Measurements from ENCODE around the gene TANGO2.

TANGO2 gene

DNA sequence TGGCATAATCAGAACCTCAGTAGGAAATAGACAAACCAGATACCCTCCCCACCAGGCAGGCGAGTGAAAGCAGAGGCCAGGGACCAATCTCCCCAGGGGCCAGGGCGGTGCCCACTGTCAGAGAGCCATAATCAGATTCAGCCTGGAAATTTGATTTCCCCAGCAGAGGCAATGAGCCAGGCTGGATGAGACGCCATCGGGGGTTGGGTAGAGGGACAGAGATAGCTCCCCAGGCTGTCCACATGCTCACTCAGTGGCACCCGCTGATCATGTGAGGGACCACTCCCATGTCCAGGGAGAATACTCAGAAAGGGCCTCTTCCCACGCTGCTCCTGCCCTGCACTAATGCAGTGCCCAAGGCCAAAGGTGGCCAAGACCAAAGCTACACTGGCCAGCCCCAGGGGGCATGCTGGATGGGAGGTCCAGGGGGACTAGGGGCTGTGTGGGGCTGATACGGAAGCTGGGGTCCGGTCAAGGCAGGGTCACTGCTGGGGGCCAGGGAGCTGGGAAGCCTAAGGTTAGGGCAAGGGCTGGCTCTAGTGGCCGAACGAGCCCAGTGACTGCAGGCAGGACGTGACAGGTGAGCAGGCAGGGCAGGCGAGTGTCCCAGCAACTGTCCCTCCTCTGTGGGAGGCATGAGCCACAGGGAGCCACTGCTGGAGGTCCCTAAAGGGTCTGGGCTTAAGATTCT lies 24.1 kb upstream of the TANGO2 start:
- no peak for DNase-seq (ENCODE audit: low read depth)

GRCh38 chr22:19997561-19998231 lies 23.2 kb upstream of the TANGO2 start:
- DNase-seq (ENCODE audit: low read depth), result no peak

- DNase-seq (ENCODE audit: low read depth), result no peak
These were observed 22.5 kb upstream of the TANGO2 start for GRCh38 chr22:19998232-19998951.

- DNase-seq (ENCODE audit: low read depth), result no peak
These were observed 21.7 kb upstream of the TANGO2 start for GRCh38 chr22:19998991-19999820.

DNA sequence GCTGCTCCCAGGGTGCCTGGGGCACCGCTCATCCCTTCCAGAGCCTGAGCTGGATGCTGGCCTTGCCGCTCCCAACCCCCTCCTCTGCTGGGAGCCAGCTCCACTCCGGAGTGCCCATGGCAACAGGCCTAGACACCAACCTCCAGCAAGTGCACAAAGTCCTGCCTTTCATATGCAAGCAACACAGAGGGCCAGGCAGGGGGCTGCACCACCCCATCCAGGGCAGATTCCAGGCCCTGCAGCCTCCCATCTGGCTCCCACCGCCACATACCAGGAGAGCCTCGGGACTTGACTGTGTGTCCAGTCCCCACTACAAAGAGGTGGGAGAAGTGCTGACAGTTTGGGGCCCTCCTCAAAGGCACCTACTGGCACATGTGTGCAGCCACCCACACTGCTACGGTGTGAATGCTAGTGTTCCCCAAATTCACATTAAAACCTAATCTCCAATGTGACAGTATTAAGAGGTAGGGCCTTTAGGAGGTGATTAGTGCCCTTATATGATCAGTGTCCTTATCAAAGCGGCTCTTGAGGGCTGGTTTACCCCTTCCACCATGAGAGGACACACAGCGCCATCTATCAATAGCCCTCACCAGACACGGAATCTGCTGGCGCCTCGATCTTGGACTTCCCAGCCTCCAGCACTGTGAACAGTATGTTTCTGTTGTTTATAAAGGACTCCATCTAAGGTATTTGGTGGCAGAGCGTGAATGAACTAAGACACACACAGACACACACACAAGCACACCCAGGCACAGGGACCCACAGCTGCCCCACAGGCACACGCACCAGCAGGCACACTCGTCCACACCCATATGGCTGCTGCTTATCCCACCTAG lies 20.4 kb upstream of the TANGO2 start:
- DNase-seq (ENCODE audit: low read depth), result no peak

DNA sequence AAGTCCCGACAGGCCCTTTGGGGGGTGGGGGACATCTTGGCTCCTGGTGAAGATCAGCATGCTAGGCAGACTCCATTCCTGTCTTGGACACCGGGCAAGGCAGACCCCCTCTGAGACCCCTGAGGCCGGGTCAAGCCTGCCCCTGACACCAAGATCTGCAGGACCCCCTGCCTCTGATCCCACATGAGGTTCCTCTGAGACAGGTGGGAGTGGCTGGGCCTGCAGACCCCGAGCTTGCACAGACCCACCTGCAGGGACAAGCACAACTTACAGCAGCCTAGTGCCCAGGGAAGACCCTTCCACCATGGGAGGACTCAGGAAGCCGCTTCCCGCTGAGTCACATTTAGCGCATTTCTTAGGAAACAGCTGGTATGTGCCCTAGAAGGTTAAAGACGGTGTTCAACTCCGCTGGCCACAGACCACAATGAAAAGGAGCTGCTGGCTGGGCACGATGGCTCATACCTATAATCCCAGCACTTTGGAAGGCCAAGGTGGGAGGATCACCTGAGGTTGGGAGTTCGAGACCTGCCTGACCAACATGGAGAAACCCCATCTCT lies 19.8 kb upstream of the TANGO2 start:
- DNase-seq (ENCODE audit: low read depth), result no peak

- DNase-seq (ENCODE audit: low read depth), result no peak
These were observed 18.8 kb upstream of the TANGO2 start for GRCh38 chr22:20002128-20002527.

DNA sequence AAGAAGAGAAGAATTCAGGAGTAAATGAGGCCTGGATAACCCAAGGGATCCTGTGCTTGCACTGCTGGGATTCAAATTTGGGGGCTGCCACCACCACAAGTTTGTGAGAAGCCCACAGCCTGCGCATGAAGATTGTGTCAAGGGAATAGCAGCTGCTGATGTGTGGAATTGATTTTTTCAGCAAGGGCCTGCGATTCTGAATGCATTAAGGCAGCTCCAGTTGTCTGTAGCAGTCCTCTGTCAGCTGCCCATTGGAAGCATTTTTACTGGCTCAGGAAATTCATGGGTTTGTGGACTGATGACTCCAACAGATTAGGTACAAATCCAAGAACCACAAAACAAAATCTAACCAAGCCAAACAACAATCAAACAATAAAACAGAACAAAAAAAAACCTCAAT lies 18.3 kb upstream of the TANGO2 start:
- no peak for DNase-seq (ENCODE audit: low read depth)

DNA sequence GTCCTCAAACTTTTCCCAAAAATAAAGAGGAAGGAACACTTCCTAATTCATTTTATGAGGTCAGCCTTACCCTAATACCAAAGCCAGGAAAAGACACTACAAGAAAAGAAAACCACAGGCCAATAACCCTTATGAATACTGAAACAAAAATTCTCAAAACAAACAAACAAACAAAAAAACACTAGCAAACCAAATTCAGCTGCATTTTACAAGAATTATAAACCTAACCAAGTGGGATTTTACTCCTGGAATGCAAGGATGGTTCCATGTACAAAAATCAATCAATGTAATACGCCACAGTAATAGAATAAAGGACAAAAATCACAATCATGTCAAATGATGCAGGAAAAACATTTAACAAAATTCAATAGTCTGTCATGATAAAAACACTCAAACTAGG lies 17.6 kb upstream of the TANGO2 start:
- no peak for DNase-seq (ENCODE audit: low read depth)

DNA sequence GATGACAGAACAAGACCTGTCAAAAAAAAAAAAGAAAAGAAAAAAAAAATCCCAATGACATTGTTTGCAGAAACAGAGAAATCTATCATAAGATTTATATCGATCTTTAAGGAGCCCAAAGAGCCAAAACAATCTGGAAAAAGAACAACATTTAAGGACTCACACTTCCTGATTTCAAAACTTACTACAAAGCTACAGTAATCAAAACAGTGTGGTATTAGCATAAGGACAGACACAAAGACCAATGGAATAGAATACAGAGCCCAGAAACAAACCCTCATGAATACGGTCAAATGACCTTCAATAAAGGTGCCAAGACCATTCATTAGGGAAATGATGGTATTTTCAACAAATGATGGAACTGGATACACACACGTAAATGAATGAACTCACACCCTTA lies 16.4 kb upstream of the TANGO2 start:
- no peak for DNase-seq (ENCODE audit: low read depth)

GRCh38 chr22:20008221-20008995 lies 12.5 kb upstream of the TANGO2 start:
- no peak for DNase-seq (ENCODE audit: low read depth)

DNA sequence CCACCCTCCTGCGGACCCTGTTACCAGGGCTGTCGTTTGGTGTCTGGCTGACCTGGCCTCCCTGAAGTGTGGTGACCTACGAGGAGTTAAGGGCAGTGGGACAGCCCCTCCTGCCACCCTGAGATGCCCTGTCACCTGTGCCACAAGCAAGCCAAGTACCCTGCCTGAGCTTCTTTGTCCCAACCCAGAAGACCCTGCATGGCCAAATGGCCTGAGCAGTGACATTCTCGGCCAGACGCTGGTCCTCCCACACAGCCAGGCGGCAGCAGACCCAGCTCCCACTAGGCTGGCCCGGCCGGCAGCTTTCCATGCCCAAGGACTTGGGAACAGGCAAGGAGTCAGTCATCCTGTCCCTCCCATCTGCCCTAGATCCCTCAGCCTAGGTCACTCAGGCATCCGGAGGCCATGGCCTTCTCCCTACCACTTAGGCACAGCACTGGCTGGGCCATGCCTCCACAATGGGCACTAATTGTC lies 11.9 kb upstream of the TANGO2 start:
- no peak for DNase-seq (ENCODE audit: low read depth)

- DNase-seq (ENCODE audit: low read depth), result no peak
These were observed 11.2 kb upstream of the TANGO2 start for GRCh38 chr22:20009582-20010306.

DNA sequence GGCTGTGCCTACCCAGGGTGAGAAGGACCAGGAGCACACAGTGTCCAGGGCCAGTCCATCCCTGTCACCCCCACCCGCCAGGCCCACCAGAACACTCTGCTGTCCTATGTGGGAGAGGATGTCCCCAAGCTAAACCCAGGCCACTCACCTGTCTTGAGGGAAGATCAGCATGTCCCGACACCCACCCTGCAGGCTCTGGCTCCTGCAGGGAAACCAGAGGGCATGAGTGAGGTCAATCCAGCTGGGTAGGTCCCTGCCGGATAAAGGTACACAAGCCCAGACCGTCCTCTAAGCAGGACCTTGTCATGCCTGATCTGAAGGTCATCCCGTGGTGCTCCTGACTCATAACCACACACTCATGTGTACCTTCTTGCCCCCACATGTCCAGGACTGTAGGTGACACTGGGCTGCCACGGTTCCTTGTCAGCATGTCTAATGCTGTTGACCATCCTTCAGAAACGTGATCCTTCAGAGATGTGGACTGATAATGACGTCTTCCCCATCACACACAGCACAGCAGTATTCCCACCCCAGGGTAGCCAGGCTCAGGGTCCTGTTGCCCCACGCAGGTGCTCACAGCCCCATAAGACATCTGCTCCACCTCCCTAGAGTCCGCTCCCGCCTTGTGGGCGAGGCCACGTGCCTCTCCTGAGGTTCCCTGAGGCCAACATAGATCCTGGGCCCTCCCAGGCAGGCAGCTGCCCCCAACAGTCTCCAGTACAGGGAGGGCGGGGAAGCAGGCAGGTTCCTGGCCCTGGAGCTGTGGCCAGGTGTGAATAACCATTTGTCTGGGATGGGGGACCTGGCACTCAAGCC lies 10.4 kb upstream of the TANGO2 start:
- DNase-seq (ENCODE audit: low read depth), result no peak

GRCh38 chr22:20011123-20011992 lies 9.6 kb upstream of the TANGO2 start:
- DNase-seq (ENCODE audit: low read depth), result no peak

GRCh38 chr22:20011993-20012740 lies 8.7 kb upstream of the TANGO2 start:
- DNase-seq (ENCODE audit: low read depth), result no peak

Measured in fibroblast of the conjunctiva (primary cell).